ENCODE data around the gene TMEM123. TPM values are rescaled to one million over a fixed set of nuclear protein-coding genes. Genes with fewer than 3 reads are reported as not detected.
"Not testable (repeated sequence)": the region's sequence is repeated elsewhere in the genome, so short reads cannot be mapped to it uniquely, and the experiment has no call there.

The TMEM123 gene
- polyA plus RNA-seq, 3 donors from 2014 or later, result 288 to 309 (median 289) TPM

DNA sequence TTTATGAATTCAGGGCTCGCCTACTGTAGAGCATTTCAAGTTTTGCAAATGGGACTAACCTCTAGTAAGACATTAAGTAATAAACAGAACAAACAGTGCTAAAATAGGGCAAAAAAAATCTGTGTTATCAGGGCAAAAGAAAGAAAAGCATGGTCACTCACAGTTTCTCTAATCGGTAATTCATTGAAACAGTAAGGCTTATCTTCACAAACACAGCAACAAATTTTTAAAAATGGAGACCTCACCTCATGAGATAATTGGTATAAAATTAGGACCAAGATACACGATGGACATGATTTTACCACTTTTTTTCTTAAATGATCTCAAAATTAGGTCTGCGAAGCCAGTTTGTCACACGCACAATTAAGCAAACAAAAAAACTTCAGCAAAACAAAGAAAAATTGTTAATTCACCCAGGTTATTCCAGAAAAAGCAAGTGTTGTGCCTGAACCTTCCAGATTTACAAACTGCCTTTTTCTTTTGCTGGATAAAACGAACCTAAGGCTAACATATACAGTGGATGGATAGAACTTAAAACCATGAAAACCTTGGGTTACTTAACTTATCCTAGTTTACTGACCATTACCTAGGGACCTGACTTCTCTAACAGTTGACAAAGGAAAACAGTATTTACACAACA lies 1.4 kb downstream of the TMEM123 start:
- no peaks in the 10 kb centered on the region for H3K36me3 Mint-ChIP-seq
- H3K4me3 Mint-ChIP-seq, result peak overlapping the region; percentile 95 to 98 (median 96)
- peaks cover 69 to 81% of the 10 kb centered on the region in 2 donors for H3K4me1 Mint-ChIP-seq
- peaks cover 3 to 24% (median 24%) of the 10 kb centered on the region in 3 donors for H3K27me3 Mint-ChIP-seq (ENCODE audit: low read depth in 3 of 3)
- DNase-seq, result no peak
- H3K9me3 Mint-ChIP-seq, result no peaks in the 10 kb centered on the region
- peak overlapping the region; percentile 72 to 94 (median 87) for H3K27ac Mint-ChIP-seq

DNA sequence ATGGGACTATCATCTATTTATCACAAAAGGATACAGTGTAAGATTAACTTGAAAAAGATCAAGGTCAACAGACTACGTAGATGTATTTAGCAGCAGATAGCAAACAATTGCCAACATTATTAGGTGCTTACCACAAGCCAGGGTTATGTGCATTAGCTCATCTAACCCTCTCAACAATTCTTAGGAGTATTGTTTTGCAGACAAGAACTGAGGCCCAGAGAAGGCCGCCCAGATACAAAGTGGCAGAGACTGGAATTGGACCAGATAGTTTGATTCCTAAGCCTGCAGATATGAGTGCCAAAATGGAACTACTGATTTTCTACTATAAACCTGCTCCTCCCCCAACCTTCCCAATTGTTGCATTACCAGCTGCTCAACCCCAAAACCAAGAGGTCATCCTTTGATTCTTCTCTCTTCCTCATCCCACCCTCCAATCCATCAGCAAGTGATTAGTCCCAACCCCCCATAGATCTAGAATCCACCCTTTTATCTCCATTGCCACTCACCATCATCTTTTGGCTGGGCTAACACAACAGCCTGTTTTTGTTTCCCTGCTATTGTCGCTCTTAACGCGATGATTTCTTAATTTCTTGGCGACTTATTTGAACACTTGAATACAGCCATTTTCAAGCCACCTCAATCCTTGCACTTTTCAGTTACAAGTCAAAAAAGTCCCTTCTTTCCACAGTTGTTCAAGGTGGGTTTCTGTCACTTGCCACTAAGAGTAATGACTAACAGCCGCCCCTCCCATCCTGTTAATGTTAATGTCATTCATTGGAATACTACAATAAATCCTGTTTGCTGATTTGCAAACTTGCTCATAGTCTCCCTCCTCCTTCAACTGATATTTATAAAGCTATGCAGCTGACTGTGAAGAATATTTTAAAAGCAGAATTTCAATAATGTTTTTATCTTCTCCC lies 2.7 kb downstream of the TMEM123 start:
- DNase-seq, result no peak
- Mint-ChIP-seq H3K4me1 (peaks cover 76 to 92% of the 10 kb centered on the region in 2 donors), H3K4me3 (peak overlapping the region; percentile 2 to 95 (median 43)), H3K36me3 (peaks cover 0 to 10% (median 8%) of the 10 kb centered on the region in 3 donors), H3K9me3 (no peaks in the 10 kb centered on the region), H3K27ac (peak overlapping the region in 1 of 6 donors; percentile 16), H3K27me3 (ENCODE audit: low read depth in 3 of 3) (peaks cover 3 to 27% (median 26%) of the 10 kb centered on the region in 3 donors)

- peaks cover 78 to 84% of the 10 kb centered on the region in 2 donors for H3K4me1 Mint-ChIP-seq
- peak overlapping the region in 3 of 6 donors; percentile 35 to 78 (median 46) for H3K27ac Mint-ChIP-seq
- peaks cover 6 to 28% (median 27%) of the 10 kb centered on the region in 3 donors for H3K27me3 Mint-ChIP-seq (ENCODE audit: low read depth in 3 of 3)
- peaks cover 4 to 17% (median 8%) of the 10 kb centered on the region in 3 donors for H3K36me3 Mint-ChIP-seq
- H3K9me3 Mint-ChIP-seq, result peaks cover 0 to 4% (median 0%) of the 10 kb centered on the region in 6 donors
- no peak for DNase-seq
- H3K4me3 Mint-ChIP-seq, result peak overlapping the region in 3 of 5 donors; percentile 16 to 24 (median 22)
Observed at GRCh38 chr11:102448869-102449224, 3.7 kb downstream of the TMEM123 start.

GRCh38 chr11:102447941-102448868 lies 4.4 kb downstream of the TMEM123 start:
- Mint-ChIP-seq H3K36me3 (peaks cover 6 to 23% (median 8%) of the 10 kb centered on the region in 3 donors), H3K27me3 (ENCODE audit: low read depth in 3 of 3) (peaks cover 6 to 29% (median 26%) of the 10 kb centered on the region in 3 donors), H3K4me3 (peak overlapping the region in 4 of 5 donors; percentile 24 to 73 (median 65)), H3K9me3 (peaks cover 0 to 5% (median 0%) of the 10 kb centered on the region in 6 donors), H3K4me1 (peaks cover 80 to 85% of the 10 kb centered on the region in 2 donors), H3K27ac (peak overlapping the region in 4 of 6 donors; percentile 22 to 90 (median 62))
- DNase-seq, result no peak

DNA sequence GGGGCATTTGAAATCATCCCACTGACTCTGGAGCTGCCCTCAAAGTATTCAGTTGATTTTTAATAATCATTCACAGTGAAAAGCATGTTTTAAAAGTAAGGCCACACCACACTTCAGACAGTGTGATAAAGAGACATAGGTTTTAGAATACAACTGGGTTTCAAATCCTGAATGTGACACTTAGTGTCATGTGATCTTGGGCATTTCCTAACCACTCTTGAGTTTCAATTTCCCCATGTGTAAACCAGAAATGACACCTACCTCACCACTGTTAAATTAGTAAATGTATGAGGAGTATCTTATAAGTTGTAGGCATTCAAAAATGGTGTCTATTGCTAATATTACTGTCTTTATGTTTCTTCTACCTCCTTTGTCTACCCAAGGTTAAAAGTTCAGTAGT lies 5.4 kb downstream of the TMEM123 start:
- Mint-ChIP-seq H3K27me3 (ENCODE audit: low read depth in 3 of 3) (peaks cover 2 to 33% (median 21%) of the 10 kb centered on the region in 3 donors), H3K4me1 (peaks cover 85 to 90% of the 10 kb centered on the region in 2 donors), H3K4me3 (peak overlapping the region; percentile 51 to 73 (median 69)), H3K27ac (peak overlapping the region; percentile 69 to 93 (median 89)), H3K9me3 (peaks cover 0 to 5% (median 0%) of the 10 kb centered on the region in 6 donors), H3K36me3 (peaks cover 6 to 32% (median 8%) of the 10 kb centered on the region in 3 donors)
- peak; percentile 65 to 73 (median 72) for DNase-seq

DNA sequence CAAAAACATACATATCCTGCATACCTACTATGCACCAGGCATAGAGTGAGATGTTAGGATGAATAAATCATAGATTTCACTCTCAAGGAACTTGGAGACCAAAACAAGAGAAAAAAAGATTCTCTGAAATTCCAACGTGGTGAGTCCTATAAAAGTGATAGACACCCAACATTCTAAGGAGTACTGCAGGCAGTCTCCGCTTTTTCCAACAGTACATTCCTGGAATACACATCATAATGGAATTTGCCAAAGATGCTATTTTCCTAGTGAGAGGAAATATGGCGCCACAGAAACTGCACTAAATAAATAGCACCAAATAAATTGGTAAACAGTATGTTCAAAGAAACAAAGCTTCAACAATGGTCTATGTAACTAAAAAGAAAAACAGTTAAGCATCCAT lies 6.0 kb downstream of the TMEM123 start:
- H3K4me1 Mint-ChIP-seq, result peaks cover 85 to 91% of the 10 kb centered on the region in 2 donors
- peaks cover 2 to 29% (median 15%) of the 10 kb centered on the region in 3 donors for H3K27me3 Mint-ChIP-seq (ENCODE audit: low read depth in 3 of 3)
- peaks cover 0 to 5% (median 0%) of the 10 kb centered on the region in 6 donors for H3K9me3 Mint-ChIP-seq
- no peak for DNase-seq
- peak overlapping the region in 5 of 6 donors; percentile 78 to 93 (median 89) for H3K27ac Mint-ChIP-seq
- H3K4me3 Mint-ChIP-seq, result peak overlapping the region in 4 of 5 donors; percentile 7 to 73 (median 65)
- peaks cover 6 to 32% (median 8%) of the 10 kb centered on the region in 3 donors for H3K36me3 Mint-ChIP-seq

- not testable (repeated sequence) for DNase-seq, H3K4me3 Mint-ChIP-seq
Observed at GRCh38 chr11:102444693-102445092, 7.9 kb downstream of the TMEM123 start.

GRCh38 chr11:102444142-102444541 lies 8.4 kb downstream of the TMEM123 start:
- not testable (repeated sequence) for DNase-seq, H3K9me3 Mint-ChIP-seq, H3K4me3 Mint-ChIP-seq
- peaks cover 80 to 89% of the 10 kb centered on the region in 2 donors for H3K4me1 Mint-ChIP-seq
- peaks cover 6 to 32% (median 8%) of the 10 kb centered on the region in 3 donors for H3K36me3 Mint-ChIP-seq
- peaks cover 2 to 20% (median 13%) of the 10 kb centered on the region in 3 donors for H3K27me3 Mint-ChIP-seq (ENCODE audit: low read depth in 3 of 3)
- peak overlapping the region in 2 of 6 donors; percentile 5 to 41 for H3K27ac Mint-ChIP-seq

More at GRCh38 chr11:102444693-102445092, 7.9 kb downstream of the TMEM123 start:
- not testable (repeated sequence) for H3K27ac Mint-ChIP-seq, H3K9me3 Mint-ChIP-seq
- H3K36me3 Mint-ChIP-seq, result peaks cover 6 to 32% (median 8%) of the 10 kb centered on the region in 3 donors
- H3K27me3 Mint-ChIP-seq (ENCODE audit: low read depth in 3 of 3), result peaks cover 2 to 20% (median 12%) of the 10 kb centered on the region in 3 donors
- H3K4me1 Mint-ChIP-seq, result peaks cover 80 to 91% of the 10 kb centered on the region in 2 donors

DNA sequence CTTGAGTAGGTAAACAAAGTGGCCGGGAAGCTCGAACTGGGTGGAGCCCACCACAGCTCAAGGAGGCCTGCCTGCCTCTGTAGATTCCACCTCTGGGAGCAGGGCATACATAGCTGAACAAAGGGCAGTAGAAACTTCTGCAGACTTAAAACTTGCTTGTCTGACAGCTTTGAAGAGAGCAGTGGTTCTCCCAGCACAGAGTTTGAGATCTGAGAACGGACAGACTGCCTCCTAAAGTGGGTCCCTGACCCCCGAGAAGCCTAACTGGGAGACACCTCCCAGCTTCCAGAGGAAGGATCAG lies 13.6 kb downstream of the TMEM123 start:
- H3K4me3 Mint-ChIP-seq, H3K27ac Mint-ChIP-seq, DNase-seq, H3K9me3 Mint-ChIP-seq: not testable (repeated sequence)
- Mint-ChIP-seq H3K36me3 (peaks cover 11 to 33% (median 11%) of the 10 kb centered on the region in 3 donors), H3K4me1 (peaks cover 59 to 76% of the 10 kb centered on the region in 2 donors), H3K27me3 (ENCODE audit: low read depth in 3 of 3) (peaks cover under 1 to 12% (median 6%) of the 10 kb centered on the region in 3 donors)

- Mint-ChIP-seq H3K27ac (no peak overlapping the region), H3K4me1 (peaks cover 53 to 71% of the 10 kb centered on the region in 2 donors), H3K27me3 (ENCODE audit: low read depth in 3 of 3) (peaks cover 0 to 9% (median 6%) of the 10 kb centered on the region in 3 donors), H3K36me3 (peaks cover 7 to 31% (median 11%) of the 10 kb centered on the region in 3 donors), H3K4me3 (no peak overlapping the region), H3K9me3 (no peaks in the 10 kb centered on the region)
- DNase-seq, result no peak
Observed at GRCh38 chr11:102438311-102439062, 14.1 kb downstream of the TMEM123 start.

DNA sequence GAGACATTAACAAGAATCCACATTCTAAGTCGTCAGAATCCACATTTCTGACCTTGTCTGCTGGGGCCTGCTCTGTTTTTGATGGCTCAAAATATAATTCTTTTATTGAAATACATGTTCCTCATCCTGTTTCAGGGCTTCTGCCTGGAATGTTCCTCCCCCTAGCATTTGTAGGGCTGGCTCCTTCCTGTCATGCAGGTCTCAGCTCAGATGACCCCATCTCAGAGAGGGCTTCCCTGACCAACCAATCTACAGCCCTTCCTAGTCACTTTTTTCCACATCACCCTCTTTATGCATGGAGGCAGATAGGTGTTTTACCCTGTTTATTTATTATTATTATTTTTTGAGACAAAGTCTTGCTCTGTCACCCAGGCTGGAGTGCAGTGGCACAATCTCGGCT lies 14.8 kb downstream of the TMEM123 start:
- H3K4me3 Mint-ChIP-seq, result no peak overlapping the region
- H3K9me3 Mint-ChIP-seq, result no peaks in the 10 kb centered on the region
- H3K27ac Mint-ChIP-seq, result no peak overlapping the region
- peaks cover 0 to 6% (median 5%) of the 10 kb centered on the region in 3 donors for H3K27me3 Mint-ChIP-seq (ENCODE audit: low read depth in 3 of 3)
- DNase-seq, result no peak
- H3K4me1 Mint-ChIP-seq, result peaks cover 46 to 64% of the 10 kb centered on the region in 2 donors
- H3K36me3 Mint-ChIP-seq, result peaks cover 7 to 31% (median 11%) of the 10 kb centered on the region in 3 donors

- Mint-ChIP-seq H3K36me3 (peaks cover 12 to 34% (median 16%) of the 10 kb centered on the region in 3 donors), H3K9me3 (peaks cover 0 to under 1% (median 0%) of the 10 kb centered on the region in 6 donors), H3K27ac (no peak overlapping the region), H3K4me3 (no peak overlapping the region), H3K27me3 (ENCODE audit: low read depth in 3 of 3) (peaks cover 0 to 9% (median 5%) of the 10 kb centered on the region in 3 donors), H3K4me1 (peaks cover 42 to 61% of the 10 kb centered on the region in 2 donors)
- no peak for DNase-seq
Observed at GRCh38 chr11:102436976-102437375, 15.6 kb downstream of the TMEM123 start.
